ENCODE measurements around the gene RBMS1. TPM values are rescaled to one million over a fixed set of nuclear protein-coding genes. Genes with fewer than 3 reads are reported as not detected.
A peak's percentile ranks its signal among the peaks of the same experiment; 100 is the strongest.

Gene RBMS1
- total RNA-seq, 1 donor from 2014 or later, result 9.3 TPM

DNA sequence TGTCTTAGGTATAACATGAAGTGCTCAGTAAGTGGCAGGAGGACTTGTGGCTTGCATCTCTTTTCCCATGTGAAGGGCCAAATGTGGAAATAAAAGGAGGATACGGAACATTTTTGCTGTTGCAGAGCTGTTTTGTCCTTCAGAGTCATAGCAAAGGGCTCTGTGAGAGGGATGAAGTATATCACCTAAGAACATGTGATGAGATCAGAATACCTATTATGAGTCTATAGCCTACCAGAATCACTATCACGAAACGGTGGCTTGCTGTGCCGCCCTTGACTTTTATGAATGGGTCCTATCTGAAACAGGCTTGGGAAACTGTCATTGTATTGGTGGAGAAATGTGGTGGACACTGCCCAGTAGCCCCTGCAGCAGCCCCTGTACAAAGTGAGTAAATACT is 226.6 kb downstream of the RBMS1 start:
- DNase-seq (ENCODE audit: low spot score), result no peak
- ATAC-seq, result no peak

DNA sequence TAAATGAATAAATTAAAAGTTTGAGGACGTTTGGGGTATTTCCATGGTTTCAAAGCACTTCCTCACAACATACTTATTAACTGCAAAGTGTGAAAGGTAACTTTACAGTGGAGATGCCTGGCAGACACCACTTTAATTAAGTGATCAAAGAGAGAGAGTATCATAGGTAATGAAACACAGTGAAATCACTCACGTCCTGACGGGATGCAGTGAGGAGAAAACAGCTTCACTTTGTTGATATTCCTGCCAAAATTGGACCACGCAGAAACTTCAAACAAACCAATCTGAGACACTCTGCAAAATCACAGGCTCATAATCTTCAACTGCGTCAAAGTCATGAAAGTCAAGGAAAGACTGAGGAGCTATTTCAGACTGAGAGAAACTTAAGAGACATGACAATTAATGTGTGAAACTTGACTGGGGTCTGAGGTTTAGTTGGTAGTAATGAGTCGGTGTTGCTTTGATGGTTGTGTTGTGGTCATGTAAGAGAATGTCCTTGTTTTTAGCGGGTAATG is 227.5 kb downstream of the RBMS1 start:
- ATAC-seq (no peak), DNase-seq (ENCODE audit: low spot score) (no peak)

DNA sequence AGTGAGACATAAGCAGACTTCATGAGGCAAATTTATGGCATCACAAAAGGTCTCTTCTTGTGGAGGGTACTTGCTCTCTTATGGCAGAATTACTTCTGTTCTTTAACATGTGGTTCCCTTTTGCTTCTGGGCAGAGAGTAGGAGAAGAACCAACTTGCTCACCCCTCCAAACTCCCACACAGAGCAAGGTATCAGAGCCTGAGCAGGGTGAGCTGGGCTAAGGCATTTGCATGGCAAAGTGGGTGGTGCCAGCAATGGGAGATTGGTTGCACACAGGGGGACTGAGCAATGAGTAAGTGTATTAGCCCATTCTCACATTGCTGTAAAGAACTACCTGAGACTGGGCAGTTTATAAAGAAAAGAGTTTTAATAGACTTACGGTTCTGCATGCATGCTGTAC is 229.3 kb downstream of the RBMS1 start:
- DNase-seq (ENCODE audit: low spot score) (no peak), ATAC-seq (no peak)

DNA sequence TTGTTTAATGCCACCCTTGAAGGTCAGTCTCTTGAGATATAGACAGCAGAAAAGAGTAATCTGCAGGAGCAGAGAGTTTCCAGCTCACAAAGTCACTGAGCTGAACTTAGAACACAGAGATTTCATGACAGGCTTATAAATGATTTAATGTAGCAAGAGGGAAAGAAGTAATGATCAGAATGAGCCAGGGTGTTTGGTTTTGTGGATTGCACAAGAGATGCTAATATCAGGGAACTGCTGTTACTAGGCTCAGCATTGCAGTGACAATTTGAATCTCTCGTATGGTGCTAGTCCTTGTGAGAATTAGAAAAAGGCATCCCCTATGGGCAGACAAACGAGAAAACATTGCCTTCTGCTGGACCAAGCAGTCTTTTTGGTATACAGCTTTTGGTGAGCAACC is 231.9 kb downstream of the RBMS1 start:
- DNase-seq (ENCODE audit: low spot score) (no peak), ATAC-seq (peak; percentile 47)

DNA sequence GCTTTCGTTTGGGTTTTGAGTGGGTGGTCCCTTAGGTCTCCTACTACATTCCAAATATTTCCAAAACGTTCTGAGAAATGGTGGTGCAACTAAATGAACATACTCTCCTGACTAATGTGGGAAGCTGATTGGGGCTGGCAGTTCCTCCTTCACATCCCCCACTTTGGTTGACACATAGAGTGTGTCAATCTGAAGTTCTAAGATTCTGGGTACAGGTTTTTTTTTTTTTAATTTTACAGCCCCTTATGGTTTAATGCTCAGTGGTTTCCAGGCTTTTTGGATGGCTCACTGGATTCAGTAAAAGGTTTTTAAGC is 235.2 kb downstream of the RBMS1 start:
- DNase-seq (ENCODE audit: low spot score) (no peak), ATAC-seq (no peak)

DNA sequence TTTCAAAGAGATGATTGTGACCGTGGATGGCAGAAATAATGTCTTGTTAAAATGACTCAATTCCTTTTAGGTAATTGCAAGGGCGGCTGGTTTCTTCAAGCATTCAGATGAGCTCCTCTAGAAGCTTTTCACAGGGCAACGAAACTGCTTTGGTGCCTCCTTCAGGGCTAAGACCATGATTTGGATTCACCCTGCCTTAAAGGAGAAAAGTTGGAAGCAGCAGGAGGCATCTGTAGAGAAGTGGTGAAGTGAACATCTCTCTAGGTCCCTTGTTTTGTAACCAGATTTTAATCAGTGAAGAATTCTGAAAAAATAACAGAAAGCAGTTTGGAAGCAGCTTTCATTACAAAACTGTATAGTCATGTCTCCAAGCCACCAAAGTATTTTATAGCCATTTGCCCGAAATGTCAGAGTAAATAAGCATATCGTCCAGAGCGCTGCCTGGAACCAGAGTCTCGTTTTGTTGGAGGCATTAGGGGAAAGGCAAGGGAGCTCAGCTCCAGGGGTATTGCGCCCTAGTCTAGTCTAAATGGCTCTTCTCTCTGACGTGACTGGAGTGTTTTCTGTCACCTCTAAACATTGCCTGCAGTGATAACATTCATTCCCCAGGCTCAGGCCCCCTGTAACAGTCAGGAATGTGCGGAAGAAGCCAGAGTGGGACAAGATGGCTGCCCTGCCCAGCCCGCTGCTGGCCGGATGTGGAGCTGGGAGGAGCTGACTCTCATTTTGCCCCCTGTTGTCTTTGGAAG is 235.7 kb downstream of the RBMS1 start:
- DNase-seq (ENCODE audit: low spot score) (no peak), ATAC-seq (no peak)

DNA sequence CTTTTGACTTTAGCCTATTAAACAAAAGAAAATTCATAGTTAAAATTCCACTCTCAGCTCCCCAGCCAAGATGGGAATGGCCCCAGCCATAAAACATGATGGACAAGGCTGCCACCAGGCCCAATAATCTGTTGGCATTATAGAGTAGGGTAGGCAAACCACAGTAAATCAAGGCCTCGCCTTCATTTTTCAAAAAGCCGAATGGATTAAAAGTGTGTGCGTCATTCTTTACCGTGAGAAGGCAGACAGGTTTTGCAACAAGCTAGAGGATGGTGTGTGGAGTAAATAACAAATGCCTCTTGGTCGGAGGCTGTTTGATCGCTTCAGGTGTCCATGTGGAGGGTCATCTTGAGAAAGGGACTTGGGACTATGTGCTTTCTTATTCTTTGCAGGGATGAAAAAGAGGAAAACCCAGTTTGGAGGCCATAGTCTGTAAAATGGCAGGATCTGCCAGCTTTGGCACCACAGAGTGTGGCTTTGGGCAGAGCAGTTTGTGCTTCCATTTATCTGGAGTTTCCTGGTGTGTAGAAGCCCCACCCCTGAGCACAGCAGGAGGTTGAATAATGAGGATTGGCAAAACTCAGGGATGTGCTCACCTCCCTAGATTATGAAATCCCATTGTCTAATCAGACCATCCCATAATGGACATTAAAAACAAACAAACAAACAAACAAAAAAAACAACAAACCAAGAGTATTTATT is 236.4 kb downstream of the RBMS1 start:
- no peak for DNase-seq (ENCODE audit: low spot score)
- no peak for ATAC-seq

DNA sequence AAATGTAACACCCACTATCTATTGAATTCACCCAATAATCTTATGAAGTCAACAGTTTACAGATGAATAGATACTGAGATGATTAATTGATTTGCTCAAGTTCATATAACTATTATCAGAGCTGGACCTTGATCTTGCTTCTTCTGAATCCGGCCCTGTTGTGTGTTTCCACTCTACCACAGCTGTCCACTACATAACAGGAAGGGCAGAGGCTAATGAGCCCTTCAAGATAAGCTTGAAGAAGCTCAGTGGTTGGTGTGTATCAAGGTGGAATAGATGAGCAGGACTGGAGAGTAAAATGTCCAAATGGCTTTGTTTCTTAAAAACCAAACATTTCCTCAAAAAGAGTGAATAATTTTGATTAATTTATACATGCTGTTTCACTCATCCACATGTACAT is 237.1 kb downstream of the RBMS1 start:
- DNase-seq (ENCODE audit: low spot score), result no peak
- no peak for ATAC-seq

DNA sequence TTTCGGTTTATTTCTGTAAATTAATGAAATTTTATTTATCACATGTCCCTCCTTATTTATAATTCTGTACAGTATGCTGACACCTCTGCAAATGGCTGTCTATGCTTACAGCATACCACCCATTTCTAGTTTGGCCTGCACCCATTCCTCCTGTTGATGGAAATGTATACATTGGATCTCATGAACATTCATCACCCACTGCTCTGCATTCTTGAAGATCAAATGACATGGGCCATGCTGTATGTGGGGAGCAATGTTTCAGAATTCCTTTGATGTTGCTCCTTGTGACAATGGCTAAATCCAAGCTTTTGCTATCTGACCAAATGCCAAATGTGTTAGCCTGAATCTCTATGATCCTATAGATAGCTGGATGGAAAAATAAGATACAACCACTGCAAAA is 238.2 kb downstream of the RBMS1 start:
- DNase-seq (ENCODE audit: low spot score) (no peak), ATAC-seq (no peak)

DNA sequence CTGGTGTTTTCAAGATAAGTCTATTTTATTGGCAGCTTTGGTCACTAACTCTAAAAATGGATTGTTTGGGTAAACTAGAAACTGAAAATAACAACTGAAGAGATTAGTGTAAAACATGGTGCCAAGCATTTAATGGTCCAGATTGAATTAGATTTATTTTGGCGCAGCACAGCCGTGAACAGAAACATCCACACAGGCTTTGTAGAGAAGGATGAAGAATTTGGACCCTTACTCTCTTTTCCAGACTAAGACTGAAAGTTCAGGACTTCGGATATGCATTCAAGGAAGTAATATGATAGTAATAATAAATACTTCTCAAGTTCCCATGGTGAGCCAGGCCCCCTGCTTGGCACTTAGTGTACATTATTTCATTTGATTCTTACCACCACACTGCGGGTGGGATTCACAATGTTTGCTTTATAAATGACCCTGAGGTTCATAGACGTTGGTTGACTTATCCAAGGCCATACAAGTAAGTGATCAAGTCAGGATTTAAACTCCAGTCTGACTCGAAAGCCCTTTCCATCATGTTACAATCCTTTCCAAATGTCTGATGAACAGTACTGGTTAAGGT is 239.3 kb downstream of the RBMS1 start:
- DNase-seq (ENCODE audit: low spot score) (no peak), ATAC-seq (no peak)

DNA sequence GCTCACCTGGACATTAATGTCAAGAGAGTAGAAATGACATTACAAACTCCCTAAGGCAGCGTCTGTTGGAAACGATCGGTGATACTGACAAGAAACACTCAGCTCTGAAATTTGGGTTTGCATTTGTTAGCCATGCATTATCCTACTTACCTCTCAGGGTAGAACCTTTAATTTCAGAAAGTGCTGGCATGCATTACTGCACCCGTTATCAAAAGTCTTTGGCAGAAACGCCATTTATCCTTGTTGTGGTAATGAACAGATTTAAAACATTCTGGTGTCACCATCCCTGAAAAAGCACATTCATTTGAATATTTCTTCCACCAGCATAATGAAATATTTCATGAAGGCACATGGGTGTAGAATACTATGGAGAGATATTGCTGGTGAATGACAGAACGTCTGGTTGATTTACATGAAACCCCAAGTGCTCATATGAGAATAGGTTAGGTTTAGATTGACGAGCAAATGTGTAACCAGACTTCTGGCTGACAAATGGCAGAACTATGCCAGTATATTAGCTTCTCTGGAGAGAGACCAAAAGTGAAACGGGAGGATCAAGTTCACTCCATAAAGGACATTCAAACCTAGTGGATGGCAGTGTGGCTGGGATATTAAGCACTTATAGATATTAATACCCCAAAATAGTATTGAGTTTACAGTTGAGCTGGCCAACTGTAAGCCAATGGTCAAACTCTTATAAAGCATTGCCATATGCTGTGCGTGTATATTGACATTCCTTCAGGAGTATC is 240.0 kb downstream of the RBMS1 start:
- peak; percentile 94 for ATAC-seq
- DNase-seq (ENCODE audit: low spot score), result peak; percentile 52

DNA sequence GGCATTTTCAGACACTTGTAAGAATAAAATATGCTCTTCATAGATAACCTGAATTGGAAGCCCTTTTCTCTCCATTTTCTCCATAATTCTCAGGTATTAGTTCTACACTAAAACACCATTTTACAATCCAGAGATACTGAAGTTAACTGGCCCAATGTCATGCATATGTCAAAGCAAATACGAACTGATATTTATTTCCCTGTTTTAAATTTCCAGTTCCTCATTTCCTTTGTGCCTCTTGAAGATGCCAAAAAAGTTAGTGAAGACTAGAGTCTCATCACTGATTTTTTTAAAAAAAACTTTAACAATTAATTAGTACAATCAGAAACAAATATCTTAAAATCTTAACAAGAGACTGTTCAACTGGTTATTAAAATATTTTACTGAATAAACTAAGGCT is 240.7 kb downstream of the RBMS1 start:
- ATAC-seq (no peak), DNase-seq (ENCODE audit: low spot score) (no peak)

DNA sequence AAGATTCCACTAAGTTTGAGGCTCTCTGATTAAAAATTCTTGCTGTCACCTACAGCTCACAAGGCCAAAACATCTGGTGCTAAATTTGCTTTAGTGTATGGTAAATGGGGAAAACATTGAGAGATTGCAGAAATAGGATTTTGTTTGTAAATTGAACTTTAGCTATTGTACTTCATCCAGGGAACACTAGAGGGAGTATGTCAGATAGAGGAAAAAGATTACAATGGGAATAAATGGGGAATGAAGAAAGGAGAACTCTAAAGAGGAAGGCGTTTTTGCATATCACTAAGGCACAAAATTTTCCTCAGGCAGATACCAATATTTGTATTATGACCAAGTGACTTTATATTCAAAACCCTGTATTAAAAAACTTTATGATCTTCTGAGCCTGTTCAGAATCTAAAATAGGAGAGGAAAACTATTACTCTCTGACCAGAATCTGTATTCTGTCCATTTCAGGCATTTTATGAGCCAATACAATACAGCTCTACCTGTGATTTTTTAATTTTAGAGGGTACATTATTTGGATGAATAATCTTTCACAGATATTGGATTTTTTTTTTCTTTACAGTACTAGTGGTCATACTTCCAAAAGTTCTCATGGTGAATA is 241.2 kb downstream of the RBMS1 start:
- DNase-seq (ENCODE audit: low spot score) (no peak), ATAC-seq (peak; percentile 76)

DNA sequence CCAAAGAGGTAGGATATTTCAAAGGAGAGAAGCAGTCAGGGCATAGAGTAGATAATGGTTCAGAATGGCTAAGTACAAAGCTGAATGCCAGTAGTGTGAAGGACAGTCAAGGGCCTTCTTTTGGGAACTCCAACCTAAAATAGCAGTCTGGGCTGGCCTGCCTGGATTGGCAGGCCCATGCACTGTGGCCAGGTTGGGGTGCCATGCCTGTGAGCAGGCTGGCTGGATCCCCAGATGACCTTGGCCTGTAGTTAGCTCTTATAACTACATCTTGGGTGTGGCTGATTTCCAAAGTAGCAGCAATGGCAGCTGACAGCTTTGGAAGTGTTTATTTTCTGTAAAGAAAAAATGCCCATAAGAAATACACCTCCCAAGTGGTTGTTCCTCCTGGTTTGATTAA is 242.0 kb downstream of the RBMS1 start:
- no peak for ATAC-seq

DNA sequence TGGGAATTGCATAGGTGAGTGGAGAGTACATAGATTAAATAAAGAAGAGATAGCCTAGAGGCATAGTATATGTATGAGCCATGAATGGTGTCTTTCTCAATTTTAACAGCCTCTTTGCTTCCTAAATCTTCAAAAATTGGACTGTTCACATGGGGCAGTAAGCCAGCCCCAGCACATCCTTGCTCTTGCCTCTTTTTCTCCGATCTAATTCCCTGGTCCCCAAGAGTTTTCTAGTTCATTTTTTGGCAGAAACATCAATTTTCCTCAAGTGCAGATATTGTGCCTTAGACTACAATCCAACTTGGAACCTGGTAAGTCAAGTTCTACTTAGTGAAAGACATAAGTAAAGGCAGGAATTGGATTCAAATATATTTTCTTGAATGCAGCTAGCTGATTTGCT is 243.7 kb downstream of the RBMS1 start:
- ATAC-seq, result no peak
- no peak for DNase-seq (ENCODE audit: low spot score)

More for the DNA sequence above, 242.0 kb downstream of the RBMS1 start:
- DNase-seq (ENCODE audit: low spot score), result no peak

DNA sequence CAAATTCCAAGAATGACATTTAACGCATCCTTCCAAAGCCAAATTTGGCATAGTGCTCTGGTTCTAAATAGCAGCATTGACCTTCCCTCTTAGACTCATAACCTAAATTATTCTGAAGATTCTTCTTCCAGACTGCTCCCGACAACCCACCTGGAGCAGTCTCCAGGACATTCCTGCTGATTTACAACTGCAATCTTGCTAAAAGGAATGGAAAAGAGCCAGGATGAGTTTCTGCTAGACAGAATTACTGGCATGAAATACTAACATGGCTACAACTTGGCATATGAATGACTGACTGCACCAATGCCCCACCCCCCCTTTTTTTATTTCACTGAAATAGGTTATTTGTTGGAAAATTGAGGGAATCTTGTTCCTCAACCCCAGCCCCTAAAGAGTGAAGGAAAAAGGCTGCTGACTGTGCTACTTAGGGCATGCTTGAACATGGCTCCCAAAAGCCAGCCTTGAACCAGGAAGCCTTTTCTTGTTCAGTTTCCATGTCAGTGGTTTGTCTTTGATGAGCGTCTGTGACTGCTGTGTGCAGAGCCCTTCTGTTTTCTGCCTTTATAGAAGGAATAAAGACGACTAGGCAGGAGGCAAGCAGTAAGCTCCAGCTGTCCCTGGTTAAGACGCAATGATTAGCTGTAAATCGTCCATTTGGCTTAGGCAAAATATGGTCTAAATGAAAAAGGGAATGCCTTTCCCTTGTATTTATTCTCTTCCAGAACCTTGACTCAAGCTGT is 246.1 kb downstream of the RBMS1 start:
- ATAC-seq (no peak), DNase-seq (ENCODE audit: low spot score) (no peak)

DNA sequence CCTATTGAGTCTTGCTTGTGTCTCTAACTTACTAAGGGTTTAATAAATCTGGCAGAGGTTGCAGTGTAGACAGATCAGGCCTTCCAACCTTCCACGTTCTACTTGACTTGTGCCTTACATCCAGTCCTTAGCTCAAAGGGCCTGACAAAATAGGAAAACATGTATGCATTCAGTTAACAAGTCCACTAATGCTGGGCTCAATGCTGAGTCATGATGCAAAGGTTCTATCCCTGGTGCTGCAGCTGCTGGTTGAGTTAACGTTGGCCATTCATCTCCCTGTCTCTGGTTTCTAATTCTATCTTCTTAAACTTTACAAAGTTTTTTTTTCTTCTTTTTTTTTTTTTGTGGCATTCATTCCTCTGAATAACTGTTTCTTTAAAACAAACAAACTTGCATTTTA is 247.3 kb downstream of the RBMS1 start:
- no peak for DNase-seq (ENCODE audit: low spot score)
- no peak for ATAC-seq

DNA sequence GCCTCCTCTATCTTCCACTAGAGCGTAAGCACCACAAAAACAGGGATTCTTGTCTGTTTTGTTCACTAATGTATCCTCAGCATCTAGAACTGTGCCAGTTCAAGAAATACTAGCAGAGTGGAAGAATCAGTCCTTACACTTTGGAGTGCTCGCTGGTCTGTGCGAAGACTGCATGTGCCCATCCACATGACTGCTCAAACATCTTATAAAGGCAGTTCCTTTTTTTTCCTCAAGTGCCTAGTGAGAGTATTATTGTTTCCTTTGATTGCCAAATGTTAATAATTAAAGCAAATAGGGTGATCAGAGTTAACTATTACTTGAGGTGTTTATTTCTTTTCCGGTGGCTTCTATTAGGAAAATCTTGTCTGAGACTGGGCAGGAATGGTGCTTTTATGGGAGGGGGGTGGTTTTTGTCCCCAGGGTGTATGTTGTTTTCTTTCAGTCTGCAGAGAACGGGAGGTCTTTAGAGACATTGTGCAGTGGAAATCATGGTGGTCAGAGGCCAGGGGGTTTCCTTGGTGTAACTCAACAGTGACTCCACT is 247.9 kb downstream of the RBMS1 start:
- no peak for DNase-seq (ENCODE audit: low spot score)
- no peak for ATAC-seq

DNA sequence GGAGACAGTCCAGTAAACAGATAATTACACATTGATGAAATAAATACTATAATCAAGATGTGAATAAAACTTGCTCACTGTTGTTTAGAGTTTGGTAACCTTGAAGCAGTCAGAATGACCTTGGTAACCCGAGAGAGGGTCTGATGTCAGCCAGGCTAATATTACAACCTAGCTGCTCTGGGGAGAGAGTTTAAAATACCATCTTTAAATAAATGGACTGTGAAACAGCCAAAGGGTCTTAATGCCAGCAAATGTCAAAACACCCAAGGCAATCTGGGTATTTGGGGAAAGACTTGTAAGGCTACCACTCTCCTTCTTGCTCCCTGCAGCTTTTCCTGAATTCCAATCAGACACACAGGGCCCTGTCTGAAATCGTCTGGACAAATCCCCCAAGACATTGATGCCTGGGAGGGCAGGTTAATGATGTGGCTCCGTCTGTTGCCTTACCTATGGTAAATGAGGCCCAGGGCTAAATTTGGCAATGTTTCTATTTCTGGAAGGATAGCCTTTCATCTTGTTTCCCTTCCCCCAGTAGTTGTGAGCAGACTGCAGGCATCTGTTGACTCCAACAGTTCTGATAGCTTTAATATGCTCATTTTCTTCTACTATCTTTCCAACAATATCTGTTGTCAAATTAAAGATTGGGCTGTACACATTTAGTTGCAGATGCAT is 250.6 kb downstream of the RBMS1 start:
- DNase-seq (ENCODE audit: low spot score), result no peak
- no peak for ATAC-seq
